HepG2 (cell line): ENCODE data around the gene ATP13A4. TPM values are rescaled to one million over a fixed set of nuclear protein-coding genes. Genes with fewer than 3 reads are reported as not detected.

Source experiments
- ATAC-seq: fragments of 200-7000 bp; cut with Tn5 transposase; 3 replicates; pipeline ENCODE4 v1.9.1; 2020; ENCODE audit warnings: mild to moderate bottlenecking, moderate library complexity
- BruUV-seq: library from RNA; stranded (reverse); fragments of 400-500 nt; replicated peaks from 2 replicates; lab custom pipeline; 2021; lab: Mats Ljungman, UMichigan
- CTCF ChIA-PET: fragments of 300-600 bp; formaldehyde crosslinking; extraction: SDS; loops from one replicate; lab custom pipeline; 2021; ENCODE audit warnings: low total read pairs, inconsistent platforms, low intra/inter-chr PET ratio; lab: Yijun Ruan, JAX
- POLR2A ChIA-PET: fragments of 350-600 bp; sonication (Branson Sonifier 250); formaldehyde crosslinking; loops from one replicate; lab custom pipeline; 2020; ENCODE audit warnings: antibody characterized with exemption, inconsistent platforms; lab: Yijun Ruan, JAX
- DNase-seq: peaks from one replicate; pipeline ENCODE4 v3.0.0-alpha.2; 2015; ENCODE audit warnings: low spot score
- FAIRE-seq: peaks from 3 replicates; lab custom pipeline; 2011; peaks lifted over from hg19 to GRCh38; lab: Jason Lieb, UNC
- H2AFZ ChIP-seq: one replicate; pipeline ENCODE4 v1.6.1; 2011; ENCODE audit warnings: low read length, inconsistent platforms
- H3K27ac ChIP-seq: fragments of 300-600 bp; 3 replicates; pipeline ENCODE4 v1.8.0; 2011; ENCODE audit warnings: mixed run types, mild to moderate bottlenecking, mixed read lengths, low read length, inconsistent platforms; ENCODE audit not compliant: insufficient read depth; ENCODE audit errors: extremely low read length
- H3K27me3 ChIP-seq, 2 experiments: fragments of 200-600 bp in 1 of 2; 2 replicates in 1 of 2; 3 replicates in 1 of 2; pipeline versions ENCODE4 v1.6.0 to v1.8.0; 2011; ENCODE audit warnings: low read length in 2 of 2, mild to moderate bottlenecking in 2 of 2, moderate library complexity in 2 of 2, inconsistent platforms in 1 of 2; ENCODE audit not compliant: insufficient read depth in 2 of 2, control insufficient read depth in 1 of 2
- H3K36me3 ChIP-seq, 2 experiments: fragments of 200-600 bp in 1 of 2; replicated peaks in 1 of 2; 2 replicates in 1 of 2; 3 replicates in 1 of 2; pipeline versions ENCODE4 v1.5.1 to v1.8.0; 2011; ENCODE audit warnings: low read length in 2 of 2, inconsistent platforms in 1 of 2; ENCODE audit not compliant: insufficient read depth in 2 of 2, control insufficient read depth in 1 of 2
- H3K4me1 ChIP-seq: 2 replicates; pipeline ENCODE4 v1.5.1; 2012; ENCODE audit warnings: low read length, inconsistent platforms; ENCODE audit not compliant: insufficient read depth
- H3K4me2 ChIP-seq: 2 replicates; pipeline ENCODE4 v1.6.0; 2011; ENCODE audit warnings: low read depth, low read length, inconsistent platforms
- H3K4me3 ChIP-seq, 3 experiments: fragments of 200-600 bp in 1 of 3; sonication (generic), shearing (Covaris generic) in 1 of 3; replicated peaks in 1 of 3; 2 replicates each; pipeline ENCODE4 v1.5.1; 2011 to 2016; ENCODE audit warnings: low read length in 3 of 3, inconsistent platforms in 2 of 3, low read depth in 2 of 3, mild to moderate bottlenecking in 2 of 3, control low read depth in 1 of 3, mixed read lengths in 1 of 3; ENCODE audit not compliant: insufficient read depth in 1 of 3
- H3K79me2 ChIP-seq: one replicate; pipeline ENCODE4 v1.6.1; 2011; ENCODE audit warnings: low read length, inconsistent platforms; ENCODE audit not compliant: insufficient read depth
- H3K9ac ChIP-seq: 2 replicates; pipeline ENCODE4 v1.6.0; 2011; ENCODE audit warnings: mild to moderate bottlenecking, low read depth, low read length, inconsistent platforms; ENCODE audit not compliant: insufficient read depth
- H3K9me3 ChIP-seq: 2 replicates; pipeline ENCODE4 v1.5.1; 2012; ENCODE audit warnings: mild to moderate bottlenecking, low read length
- H4K20me1 ChIP-seq: 2 replicates; pipeline ENCODE4 v1.6.0; 2011; ENCODE audit warnings: inconsistent platforms, mild to moderate bottlenecking, low read length, moderate library complexity; ENCODE audit not compliant: insufficient read depth
- HNRNPLL ChIP-seq: fragments of 200-400 bp; formaldehyde crosslinking; IDR thresholded peaks from 2 replicates; pipeline ENCODE4 v1.6.1; 2017; ENCODE audit warnings: mild to moderate bottlenecking, low read depth, low read length; ENCODE audit not compliant: poor library complexity, severe bottlenecking
- ZBTB8A ChIP-seq: sonication (generic); formaldehyde crosslinking; IDR thresholded peaks from 2 replicates; pipeline ENCODE4 v1.4.0; 2020; ENCODE audit warnings: mild to moderate bottlenecking, low read depth, missing genetic modification reagents, borderline replicate concordance
- WGBS: methylation state at CpG from one replicate; pipeline ENCODE4 v1.1.6; 2017; ENCODE audit warnings: low lambda C conversion rate; 5-methylcytosine and 5-hydroxymethylcytosine counted together
- in situ Hi-C: cut with HindIII; loops from 2 replicates; pipeline ENCODE4 v1.10.0; 2017; ENCODE audit warnings: low pct_unique_long_range_greater_than_20kb; ENCODE audit not compliant: extremely low pct_ligation_motif_present
- intact Hi-C: fragments of 100-400 bp; cut with micrococcal nuclease; formaldehyde crosslinking; loops from one replicate; pipeline ENCODE4 v1.10.0; 2022; ENCODE audit not compliant: unreplicated experiment
- polyA plus RNA-seq, 8 experiments: library from polyadenylated mRNA; depleted of rRNA in 3 of 8; stranded (reverse) in 7 of 8; unstranded in 1 of 8; fragments of >200 nt; fragmentation: Illumina TruSeq in 4 of 8; extraction: Trizol in 4 of 8; gene quantifications; 2 replicates each; pipeline versions ENCODE4 v1.2.1 to v1.2.3, GENCODE V29; 2011 to 2016; ENCODE audit warnings: low read depth in 4 of 8, missing spikeins in 1 of 8, mixed read lengths in 1 of 8; ENCODE audit not compliant: insufficient read depth in 1 of 8
- total RNA-seq, 5 experiments: library from RNA; depleted of rRNA; stranded (reverse); fragments of >200 nt; fragmentation: Illumina TruSeq; extraction: Trizol; gene quantifications; 2 replicates each; pipeline ENCODE4 v1.2.3, GENCODE V29; 2016; ENCODE audit warnings: low read depth in 1 of 5
- TF ChIP-seq, protein P1 (sequence below), 2 experiments: IDR thresholded peaks; 2 replicates each; pipeline ENCODE4 v1.6.1; 2011 to 2012; ENCODE audit warnings: low read length in 2 of 2, borderline replicate concordance in 1 of 2, low read depth in 1 of 2, mild to moderate bottlenecking in 1 of 2, moderate library complexity in 1 of 2

Gene ATP13A4
- total and polyA plus RNA-seq, 2 of the 13 experiments (the other 11 are each of a cell fraction or from before 2014, with no cell fraction given) = 0.01 to 0.07 TPM

DNA sequence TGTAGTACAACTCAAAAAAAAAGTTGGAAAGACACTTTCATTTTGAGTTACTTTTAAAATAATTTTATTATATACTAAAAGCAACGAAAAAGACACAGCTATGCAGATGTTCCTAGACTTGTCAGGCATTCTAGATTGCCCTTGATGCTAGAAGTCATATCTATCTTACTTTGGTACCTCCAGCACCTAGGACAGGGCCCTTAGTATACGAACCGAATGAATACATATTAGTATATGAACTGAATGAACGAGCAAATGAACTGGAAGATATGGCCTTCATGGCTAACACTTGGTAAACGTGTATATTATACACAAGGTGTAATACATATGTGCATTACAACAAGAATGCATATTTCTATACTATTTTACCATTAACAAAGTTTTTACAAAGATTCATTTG, 200.3 kb downstream of the ATP13A4 start:
- no peak for FAIRE-seq
- Histone ChIP-seq H3K4me1 (no peaks in the 10 kb centered on the region), H3K27me3 (no peaks in the 10 kb centered on the region; a peak in 1 of 5 replicates), H4K20me1 (no peaks in the 10 kb centered on the region), H3K4me2 (no peak overlapping the region), H3K79me2 (no peaks in the 10 kb centered on the region), H3K27ac (no peak overlapping the region), H3K9ac (no peak overlapping the region), H3K36me3 (no peaks in the 10 kb centered on the region), H2AFZ (no peak overlapping the region), H3K4me3 (no peak overlapping the region)
- BruUV-seq = no TSS peak
- intact Hi-C loops (no loop called here), in situ Hi-C loops (no loop called here)
- POLR2A ChIA-PET = no interaction called here
- CTCF ChIA-PET = no interaction called here
- no peak for ATAC-seq
- 18% methylated on average over 5 of the region's 5 CpGs for WGBS
- TF ChIP-seq HNRNPLL (no peak), ZBTB8A (CRISPR knock-in tag) (no peak)
- TF ChIP-seq, protein P1, sequence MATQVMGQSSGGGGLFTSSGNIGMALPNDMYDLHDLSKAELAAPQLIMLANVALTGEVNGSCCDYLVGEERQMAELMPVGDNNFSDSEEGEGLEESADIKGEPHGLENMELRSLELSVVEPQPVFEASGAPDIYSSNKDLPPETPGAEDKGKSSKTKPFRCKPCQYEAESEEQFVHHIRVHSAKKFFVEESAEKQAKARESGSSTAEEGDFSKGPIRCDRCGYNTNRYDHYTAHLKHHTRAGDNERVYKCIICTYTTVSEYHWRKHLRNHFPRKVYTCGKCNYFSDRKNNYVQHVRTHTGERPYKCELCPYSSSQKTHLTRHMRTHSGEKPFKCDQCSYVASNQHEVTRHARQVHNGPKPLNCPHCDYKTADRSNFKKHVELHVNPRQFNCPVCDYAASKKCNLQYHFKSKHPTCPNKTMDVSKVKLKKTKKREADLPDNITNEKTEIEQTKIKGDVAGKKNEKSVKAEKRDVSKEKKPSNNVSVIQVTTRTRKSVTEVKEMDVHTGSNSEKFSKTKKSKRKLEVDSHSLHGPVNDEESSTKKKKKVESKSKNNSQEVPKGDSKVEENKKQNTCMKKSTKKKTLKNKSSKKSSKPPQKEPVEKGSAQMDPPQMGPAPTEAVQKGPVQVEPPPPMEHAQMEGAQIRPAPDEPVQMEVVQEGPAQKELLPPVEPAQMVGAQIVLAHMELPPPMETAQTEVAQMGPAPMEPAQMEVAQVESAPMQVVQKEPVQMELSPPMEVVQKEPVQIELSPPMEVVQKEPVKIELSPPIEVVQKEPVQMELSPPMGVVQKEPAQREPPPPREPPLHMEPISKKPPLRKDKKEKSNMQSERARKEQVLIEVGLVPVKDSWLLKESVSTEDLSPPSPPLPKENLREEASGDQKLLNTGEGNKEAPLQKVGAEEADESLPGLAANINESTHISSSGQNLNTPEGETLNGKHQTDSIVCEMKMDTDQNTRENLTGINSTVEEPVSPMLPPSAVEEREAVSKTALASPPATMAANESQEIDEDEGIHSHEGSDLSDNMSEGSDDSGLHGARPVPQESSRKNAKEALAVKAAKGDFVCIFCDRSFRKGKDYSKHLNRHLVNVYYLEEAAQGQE (IDR thresholded peaks at IDR 0.05; ENCODE audit: borderline replicate concordance in 1 of 2, low read depth in 1 of 2, low read length in 2 of 2) = peak in 1 of 2 experiments; percentile 71; a peak in 2 of 4 replicates
- TF ChIP-seq, all 625 proteins: peak for 1
- DNase-seq = no peak
- H3K9me3 ChIP-seq = no peaks in the 10 kb centered on the region

Other genes with a start within 250 kb of the ATP13A4 start
- not detected in 2 replicates for gene ATP13A5, start 176.1 kb downstream of the ATP13A4 start, total RNA-seq (2016; rRNA removed; fragmentation: Illumina TruSeq; extraction: Trizol)
- not detected in 2 replicates for gene ATP13A5, start 176.1 kb downstream of the ATP13A4 start, polyA plus RNA-seq (2011; rRNA removed)
- gene OPA1, start 38.3 kb upstream of the ATP13A4 start, total RNA-seq (2016; rRNA removed; fragmentation: Illumina TruSeq; extraction: Trizol) = 78.5 and 126 TPM in 2 replicates
- 17.2 and 26.7 TPM in 2 replicates for gene OPA1, start 38.3 kb upstream of the ATP13A4 start, polyA plus RNA-seq (2011; rRNA removed)